OCI-M2 (cell line): Measurements from ENCODE around the gene DHX29.
"Not testable (repeated sequence)": the region's sequence is repeated elsewhere in the genome, so short reads cannot be mapped to it uniquely, and the experiment has no call there.

Experiments
- DNase-seq: peaks from one replicate; lab custom pipeline; 2025; ENCODE audit not compliant: unreplicated experiment; lab: John Stamatoyannopoulos, UW

Gene DHX29

DNA sequence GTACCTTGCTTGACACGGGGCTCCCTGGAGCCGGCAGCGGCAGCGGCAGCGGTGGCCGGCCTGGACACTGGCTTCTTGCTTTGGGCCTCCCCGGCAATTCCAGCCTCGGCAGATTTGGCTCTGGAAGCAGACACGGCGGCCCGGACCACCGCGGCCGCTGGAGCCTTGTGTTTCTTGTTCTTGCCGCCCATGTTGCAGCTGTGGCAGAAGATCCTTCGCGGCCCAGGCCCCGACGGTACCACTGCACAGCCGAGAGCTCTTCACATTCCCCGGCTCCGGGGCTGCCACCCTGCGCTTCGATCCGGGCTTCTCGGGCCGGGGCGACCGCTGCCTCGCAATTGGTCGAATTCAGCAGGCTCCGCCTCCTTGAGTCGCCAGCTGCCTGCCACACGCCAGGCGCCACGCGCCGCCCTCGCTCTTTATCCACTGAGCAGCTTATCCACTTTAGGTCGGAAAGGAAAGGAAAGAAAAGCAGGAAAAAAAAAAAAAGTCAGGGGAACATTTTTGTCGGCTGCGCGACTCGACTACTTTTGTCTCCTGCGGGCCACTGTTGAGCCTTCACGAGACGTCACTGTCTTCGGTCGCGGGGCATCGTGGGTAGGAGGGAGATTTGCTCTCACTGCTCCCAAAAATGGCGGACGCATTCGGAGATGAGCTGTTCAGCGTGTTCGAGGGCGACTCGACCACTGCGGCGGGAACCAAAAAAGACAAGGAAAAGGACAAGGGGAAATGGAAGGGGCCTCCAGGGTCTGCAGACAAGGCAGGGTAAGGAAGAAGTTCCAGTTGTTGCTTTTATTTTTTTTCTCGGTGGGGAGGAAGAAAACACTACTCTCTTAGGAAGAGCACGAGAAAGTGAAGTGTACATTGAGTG, at the start of gene DHX29, which contains the start of gene MTREX:
TSS of gene DHX29 (minus strand) at position 312 of the 871 bp plus-strand sequence. CDS start at position 191, 121 bp downstream.
TSS of gene MTREX (plus strand) at position 607 of the 871 bp plus-strand sequence. CDS start at position 632, 25 bp downstream.
- DNase-seq, result peak; percentile 58

DNA sequence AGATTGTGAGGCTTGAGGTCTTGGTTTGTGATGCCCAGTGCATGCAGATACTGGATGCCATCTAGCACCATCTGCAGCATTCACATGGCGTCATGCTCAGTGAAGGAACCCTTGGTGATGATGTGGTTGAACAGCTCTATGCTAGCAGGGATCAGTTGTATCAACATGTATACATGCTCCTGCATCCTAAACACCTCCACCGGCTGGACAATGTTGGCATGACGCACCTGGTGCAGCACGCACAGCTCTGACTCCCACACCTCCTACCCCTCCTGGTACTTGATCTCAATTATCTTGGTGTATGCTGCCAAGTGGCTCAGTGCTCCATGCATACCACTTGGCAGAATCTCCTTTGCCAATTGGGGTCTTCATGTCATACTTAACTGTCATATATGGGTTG, 49.4 kb upstream of the DHX29 start:
- DNase-seq, result no peak

GRCh38 chr5:55350754-55351153, 43.3 kb upstream of the DHX29 start:
- DNase-seq, result no peak

GRCh38 chr5:55347786-55348185, 40.3 kb upstream of the DHX29 start:
- no peak for DNase-seq

DNA sequence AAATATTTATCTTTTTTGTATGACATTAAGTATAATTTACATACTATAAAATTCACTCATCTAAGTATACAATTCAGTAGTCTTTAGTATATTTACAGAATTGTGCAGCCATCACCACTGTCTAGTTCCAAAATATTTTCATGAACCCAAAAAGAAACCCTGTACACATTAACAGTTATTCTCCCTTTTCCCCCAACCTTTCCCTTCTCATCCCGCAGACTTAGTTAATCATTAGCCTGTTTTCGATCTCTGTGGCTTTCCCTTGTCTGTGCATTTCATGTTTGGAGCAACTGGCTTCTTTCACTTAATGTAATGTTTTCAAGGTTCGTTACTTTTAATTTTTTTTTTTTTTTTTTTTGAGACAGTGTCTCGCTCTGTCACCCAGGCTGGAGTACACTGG, 37.8 kb upstream of the DHX29 start:
- DNase-seq, result no peak

- no peak for DNase-seq
These were observed 37.0 kb upstream of the DHX29 start for GRCh38 chr5:55344392-55344992.

- no peak for DNase-seq
These were observed 36.1 kb upstream of the DHX29 start for GRCh38 chr5:55343609-55344008.

- no peak for DNase-seq
These were observed 35.6 kb upstream of the DHX29 start for GRCh38 chr5:55343107-55343506.

- DNase-seq, result no peak
These were observed 31.3 kb upstream of the DHX29 start for GRCh38 chr5:55338810-55339243.

GRCh38 chr5:55338092-55338613, 30.7 kb upstream of the DHX29 start:
- DNase-seq, result no peak

DNA sequence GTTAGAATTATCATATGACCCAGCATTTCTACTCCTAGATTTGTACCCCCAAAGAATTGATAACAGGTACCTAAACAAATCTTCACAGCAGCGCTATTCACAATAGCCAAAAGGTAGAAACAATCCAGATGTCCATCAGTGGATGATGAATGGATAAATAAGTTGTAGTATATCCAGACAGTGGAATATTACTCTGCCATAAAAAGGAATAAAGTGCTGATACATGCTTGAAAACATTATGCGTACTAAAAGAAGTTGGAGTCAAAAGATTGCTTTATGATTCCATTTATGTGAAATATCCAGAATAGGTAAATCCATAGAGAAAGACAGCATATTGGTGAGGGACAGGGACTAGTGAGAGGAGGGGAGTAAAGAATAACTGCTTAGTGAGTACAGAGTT, 26.3 kb upstream of the DHX29 start:
- DNase-seq, result no peak

GRCh38 chr5:55333017-55333416, 25.5 kb upstream of the DHX29 start:
- DNase-seq, result no peak

- DNase-seq, result no peak
These were observed 23.8 kb upstream of the DHX29 start for GRCh38 chr5:55331321-55331720.

GRCh38 chr5:55327281-55327680, 19.8 kb upstream of the DHX29 start:
- DNase-seq, result no peak

GRCh38 chr5:55325621-55326020, 18.1 kb upstream of the DHX29 start:
- no peak for DNase-seq

GRCh38 chr5:55324815-55325418, 17.4 kb upstream of the DHX29 start:
- DNase-seq, result no peak

DNA sequence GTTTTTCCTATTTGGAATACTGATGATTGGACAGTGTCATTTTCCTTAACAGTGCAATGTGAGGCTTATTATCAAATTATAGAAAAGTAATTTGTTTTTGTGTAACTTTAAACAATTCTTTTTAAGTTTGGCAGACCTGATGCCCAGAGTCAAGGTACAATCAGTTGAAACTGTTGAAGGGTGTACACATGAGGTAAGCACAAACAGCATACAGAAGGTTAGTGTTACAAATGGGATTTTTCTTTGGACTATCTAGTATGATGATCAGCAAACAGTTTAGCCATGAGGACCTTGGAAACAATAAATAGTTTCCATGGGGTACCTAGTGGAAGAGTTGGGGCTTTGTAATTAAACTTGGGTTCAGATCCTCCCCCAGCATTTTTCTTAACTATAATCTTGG, 16.5 kb upstream of the DHX29 start:
- no peak for DNase-seq

DNA sequence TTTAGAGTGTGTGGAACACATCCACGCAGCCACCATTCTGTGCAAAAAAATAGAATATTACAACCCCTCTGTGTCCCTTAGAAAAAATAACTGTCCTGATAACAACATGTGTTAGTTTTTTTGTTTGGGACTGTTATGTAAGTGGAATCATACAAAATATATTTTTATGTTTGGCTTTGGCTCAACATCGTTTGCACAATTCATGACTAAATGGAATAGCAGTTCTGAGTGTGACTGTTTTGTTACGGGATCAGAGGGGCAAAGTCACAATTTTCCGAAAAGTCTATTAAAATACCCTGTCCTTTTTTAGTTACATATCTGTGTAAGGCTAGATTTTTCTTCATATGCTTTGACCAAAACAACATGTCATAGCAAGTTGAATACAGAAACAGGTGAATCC, 13.1 kb upstream of the DHX29 start:
- DNase-seq, result no peak

GRCh38 chr5:55319491-55319890, 12.0 kb upstream of the DHX29 start:
- DNase-seq, result no peak

GRCh38 chr5:55318237-55318636, 10.7 kb upstream of the DHX29 start:
- not testable (repeated sequence) for DNase-seq

- DNase-seq, result no peak
These were observed 9.3 kb upstream of the DHX29 start for GRCh38 chr5:55316837-55317236.

- no peak for DNase-seq
These were observed 8.8 kb upstream of the DHX29 start for GRCh38 chr5:55316289-55316688.
